Ishikawa (cell line): ENCODE data around the gene UBE2A.

Experiments
- CEBPB ChIP-seq: IDR thresholded peaks from 2 replicates; pipeline ENCODE4 v1.6.1; 2012
- CREB1 ChIP-seq: IDR thresholded peaks from 2 replicates; pipeline ENCODE4 v1.6.1; 2012; ENCODE audit warnings: low read depth
- EGR1 ChIP-seq: IDR thresholded peaks from 2 replicates; pipeline ENCODE4 v1.6.1; 2012
- EP300 ChIP-seq: IDR thresholded peaks from 2 replicates; pipeline ENCODE4 v1.6.1; 2012; ENCODE audit warnings: borderline replicate concordance
- FOXM1 ChIP-seq: IDR thresholded peaks from 2 replicates; pipeline ENCODE4 v1.6.1; 2012; ENCODE audit warnings: low read depth, borderline replicate concordance
- NFIC ChIP-seq: IDR thresholded peaks from 2 replicates; pipeline ENCODE4 v1.6.1; 2012
- RAD21 ChIP-seq: IDR thresholded peaks from 2 replicates; pipeline ENCODE4 v1.6.1; 2012; ENCODE audit warnings: low read depth
- TAF1 ChIP-seq: IDR thresholded peaks from 2 replicates; pipeline ENCODE4 v1.6.1; 2012; ENCODE audit warnings: low read depth, mild to moderate bottlenecking
- TEAD4 ChIP-seq: IDR thresholded peaks from 2 replicates; pipeline ENCODE4 v1.6.1; 2012
- YY1 ChIP-seq: IDR thresholded peaks from 2 replicates; pipeline ENCODE4 v1.6.1; 2012; ENCODE audit warnings: low read depth
- ZBTB7A ChIP-seq: IDR thresholded peaks from 2 replicates; pipeline ENCODE4 v1.6.1; 2012; ENCODE audit warnings: low read depth
- TF ChIP-seq, protein P1 (sequence below): IDR thresholded peaks from 2 replicates; pipeline ENCODE4 v1.6.1; 2012
- TF ChIP-seq, protein P2 (sequence below): IDR thresholded peaks from 2 replicates; pipeline ENCODE4 v1.6.1; 2012
- TF ChIP-seq, protein P3 (sequence below): IDR thresholded peaks from 2 replicates; pipeline ENCODE4 v1.6.1; 2012; ENCODE audit warnings: low read depth, mild to moderate bottlenecking

DNA sequence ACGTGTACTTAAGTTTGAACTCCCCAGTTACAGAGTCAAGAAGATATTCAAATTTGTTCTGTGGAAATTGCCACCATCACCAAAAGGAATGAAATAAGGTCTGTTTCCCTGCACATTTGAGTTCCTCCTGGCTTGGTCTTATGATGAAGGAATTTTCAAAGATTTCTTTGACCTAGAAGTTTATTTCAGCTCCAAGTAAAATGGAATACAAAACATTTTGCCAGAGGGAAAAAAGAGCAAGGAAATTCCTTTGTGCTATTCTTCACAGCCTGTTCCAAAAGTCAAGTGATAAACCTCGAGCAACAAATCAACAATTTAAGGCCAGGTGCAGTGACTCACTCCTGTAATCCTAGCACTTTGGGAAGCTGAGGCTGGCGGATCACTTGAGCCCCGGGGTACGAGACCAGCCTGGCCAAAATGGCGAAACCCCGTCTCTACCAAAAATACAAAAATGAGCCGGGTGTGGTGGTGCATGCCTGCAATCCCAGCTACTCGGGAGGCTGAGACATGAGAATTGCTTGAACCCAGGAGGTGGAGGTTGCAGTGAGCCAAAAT lies 28.4 kb downstream of the UBE2A start:
- TF ChIP-seq, protein P1, sequence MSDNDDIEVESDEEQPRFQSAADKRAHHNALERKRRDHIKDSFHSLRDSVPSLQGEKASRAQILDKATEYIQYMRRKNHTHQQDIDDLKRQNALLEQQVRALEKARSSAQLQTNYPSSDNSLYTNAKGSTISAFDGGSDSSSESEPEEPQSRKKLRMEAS, result no peak
- TF ChIP-seq NFIC, result no peak
- TF ChIP-seq TEAD4, result no peak
- TF ChIP-seq CEBPB, result no peak
- no peak for TF ChIP-seq ZBTB7A
- no peak for TF ChIP-seq YY1
- TF ChIP-seq, protein P2, sequence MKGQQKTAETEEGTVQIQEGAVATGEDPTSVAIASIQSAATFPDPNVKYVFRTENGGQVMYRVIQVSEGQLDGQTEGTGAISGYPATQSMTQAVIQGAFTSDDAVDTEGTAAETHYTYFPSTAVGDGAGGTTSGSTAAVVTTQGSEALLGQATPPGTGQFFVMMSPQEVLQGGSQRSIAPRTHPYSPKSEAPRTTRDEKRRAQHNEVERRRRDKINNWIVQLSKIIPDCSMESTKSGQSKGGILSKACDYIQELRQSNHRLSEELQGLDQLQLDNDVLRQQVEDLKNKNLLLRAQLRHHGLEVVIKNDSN, result no peak
- TF ChIP-seq EP300, result no peak
- TF ChIP-seq RAD21, result no peak
- TF ChIP-seq, protein P3, sequence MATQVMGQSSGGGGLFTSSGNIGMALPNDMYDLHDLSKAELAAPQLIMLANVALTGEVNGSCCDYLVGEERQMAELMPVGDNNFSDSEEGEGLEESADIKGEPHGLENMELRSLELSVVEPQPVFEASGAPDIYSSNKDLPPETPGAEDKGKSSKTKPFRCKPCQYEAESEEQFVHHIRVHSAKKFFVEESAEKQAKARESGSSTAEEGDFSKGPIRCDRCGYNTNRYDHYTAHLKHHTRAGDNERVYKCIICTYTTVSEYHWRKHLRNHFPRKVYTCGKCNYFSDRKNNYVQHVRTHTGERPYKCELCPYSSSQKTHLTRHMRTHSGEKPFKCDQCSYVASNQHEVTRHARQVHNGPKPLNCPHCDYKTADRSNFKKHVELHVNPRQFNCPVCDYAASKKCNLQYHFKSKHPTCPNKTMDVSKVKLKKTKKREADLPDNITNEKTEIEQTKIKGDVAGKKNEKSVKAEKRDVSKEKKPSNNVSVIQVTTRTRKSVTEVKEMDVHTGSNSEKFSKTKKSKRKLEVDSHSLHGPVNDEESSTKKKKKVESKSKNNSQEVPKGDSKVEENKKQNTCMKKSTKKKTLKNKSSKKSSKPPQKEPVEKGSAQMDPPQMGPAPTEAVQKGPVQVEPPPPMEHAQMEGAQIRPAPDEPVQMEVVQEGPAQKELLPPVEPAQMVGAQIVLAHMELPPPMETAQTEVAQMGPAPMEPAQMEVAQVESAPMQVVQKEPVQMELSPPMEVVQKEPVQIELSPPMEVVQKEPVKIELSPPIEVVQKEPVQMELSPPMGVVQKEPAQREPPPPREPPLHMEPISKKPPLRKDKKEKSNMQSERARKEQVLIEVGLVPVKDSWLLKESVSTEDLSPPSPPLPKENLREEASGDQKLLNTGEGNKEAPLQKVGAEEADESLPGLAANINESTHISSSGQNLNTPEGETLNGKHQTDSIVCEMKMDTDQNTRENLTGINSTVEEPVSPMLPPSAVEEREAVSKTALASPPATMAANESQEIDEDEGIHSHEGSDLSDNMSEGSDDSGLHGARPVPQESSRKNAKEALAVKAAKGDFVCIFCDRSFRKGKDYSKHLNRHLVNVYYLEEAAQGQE, result no peak
- no peak for TF ChIP-seq EGR1
- no peak for TF ChIP-seq TAF1
- no peak for TF ChIP-seq FOXM1
- no peak for TF ChIP-seq CREB1
